Liver (tissue), 3 donors: ENCODE results near the gene STK25.

ENCODE experiments used
- ATF3 ChIP-seq: IDR thresholded peaks from 2 replicates; pipeline ENCODE4 v1.6.1; 2016; ENCODE audit warnings: antibody characterized with exemption
- CTCF ChIP-seq: fragments of 150-350 bp; IDR thresholded peaks from 2 replicates; pipeline ENCODE4 v1.5.1; 2017; ENCODE audit warnings: improper control_type of control experiment, low read depth, low read length; ENCODE audit not compliant: missing input control
- FOXA1 ChIP-seq: IDR thresholded peaks from 2 replicates; pipeline ENCODE4 v1.6.1; 2016; ENCODE audit warnings: antibody characterized with exemption
- MAX ChIP-seq: IDR thresholded peaks from 2 replicates; pipeline ENCODE4 v1.6.1; 2016; ENCODE audit warnings: antibody characterized with exemption
- YY1 ChIP-seq: IDR thresholded peaks from 2 replicates; pipeline ENCODE4 v1.6.1; 2016; ENCODE audit warnings: antibody characterized with exemption, mild to moderate bottlenecking
- ZBTB33 ChIP-seq: IDR thresholded peaks from 2 replicates; pipeline ENCODE4 v1.6.1; 2016; ENCODE audit warnings: antibody characterized with exemption
- donor health status: healthy.
- donor health status: healthy.

- TF ChIP-seq YY1 (no peak), ATF3 (no peak), CTCF (no peak), ZBTB33 (no peak), MAX (no peak), FOXA1 (no peak)
These were observed 8.4 kb downstream of the STK25 start for GRCh38 chr2:241500016-241500415.
